HUES64 (cell line): ENCODE data around the gene ZNF562.

Experiments
- H3K27ac ChIP-seq: 2 replicates; pipeline ENCODE4 v1.7.0; 2013; ENCODE audit warnings: low read depth, low read length, inconsistent platforms
- H3K27me3 ChIP-seq: 2 replicates; pipeline ENCODE4 v1.6.1; 2013; ENCODE audit warnings: mild to moderate bottlenecking, low read length; ENCODE audit not compliant: insufficient read depth
- H3K36me3 ChIP-seq: 2 replicates; pipeline ENCODE4 v1.6.1; 2013; ENCODE audit warnings: mild to moderate bottlenecking, low read length; ENCODE audit not compliant: insufficient read depth
- H3K4me1 ChIP-seq: 2 replicates; pipeline ENCODE4 v1.6.1; 2013; ENCODE audit warnings: mild to moderate bottlenecking, low read length, moderate library complexity; ENCODE audit not compliant: insufficient read depth
- H3K4me3 ChIP-seq: 2 replicates; pipeline ENCODE4 v1.5.1; 2013; ENCODE audit warnings: mild to moderate bottlenecking, low read length, moderate library complexity
- H3K9ac ChIP-seq: 2 replicates; pipeline ENCODE4 v1.6.1; 2013; ENCODE audit warnings: mild to moderate bottlenecking, low read depth, low read length
- H3K9me3 ChIP-seq: 2 replicates; pipeline ENCODE4 v1.6.1; 2013; ENCODE audit warnings: low read depth, low read length; ENCODE audit not compliant: insufficient read depth
- WGBS: fragments of 150-250, 120-280 bp; methylation state at CpG from one replicate; pipeline ENCODE4 v1.1.7; 2013; ENCODE audit warnings: missing lambda C conversion rate; 5-methylcytosine and 5-hydroxymethylcytosine counted together

Gene ZNF562

DNA sequence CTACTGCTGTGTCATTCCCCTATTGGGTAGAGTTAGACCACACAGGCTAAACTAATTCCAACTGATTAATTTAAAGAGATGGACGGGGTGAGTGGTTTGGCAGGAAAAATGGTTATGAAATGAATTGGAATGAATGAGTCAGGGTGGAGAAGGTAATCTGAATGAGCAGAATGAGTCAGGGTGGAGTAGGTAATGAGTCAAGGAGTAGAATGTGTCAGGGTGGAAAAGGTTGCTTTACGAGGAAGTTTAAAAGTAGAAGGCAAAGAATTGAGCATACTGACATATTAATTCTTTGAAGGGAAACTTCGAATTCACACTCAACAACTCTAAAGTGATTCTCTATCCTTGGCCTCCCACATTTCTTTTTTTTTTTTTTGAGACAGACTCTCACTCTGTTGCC, 77.9 kb downstream of the ZNF562 start:
- peaks cover 13% of the 10 kb centered on the region for H3K9me3 ChIP-seq
- 85% methylated on average over 3 of the region's 3 CpGs for WGBS

More for the DNA sequence above, 77.9 kb downstream of the ZNF562 start:
- H3K4me3 ChIP-seq: no peak overlapping the region
- H3K9ac ChIP-seq: no peak overlapping the region
- H3K4me1 ChIP-seq: no peaks in the 10 kb centered on the region
- H3K36me3 ChIP-seq: no peaks in the 10 kb centered on the region
- H3K27ac ChIP-seq: no peak overlapping the region
- no peaks in the 10 kb centered on the region for H3K27me3 ChIP-seq
